Measurements from ENCODE around the gene SLC6A8.

The SLC6A8 gene

GRCh38 chrX:153642655-153643430, 44.9 kb upstream of the SLC6A8 start (continued):
- TF ChIP-seq ZNF394 (tag by site-specific recombination; IDR thresholded peaks at IDR 0.05; ENCODE audit: borderline replicate concordance) (no peak), ZNF560 (tag by site-specific recombination; IDR thresholded peaks at IDR 0.05; ENCODE audit: borderline replicate concordance) (no peak), WT1 (tag by site-specific recombination; IDR thresholded peaks at IDR 0.05) (no peak), ZNF155 (tag by site-specific recombination; IDR thresholded peaks at IDR 0.05) (no peak), GLIS1 (tag by site-specific recombination; IDR thresholded peaks at IDR 0.05) (peak; percentile 16; the same call in 1 of the 2 replicates), ZNF174 (tag by site-specific recombination; IDR thresholded peaks at IDR 0.05) (no peak), REST (tag by site-specific recombination; IDR thresholded peaks at IDR 0.05) (no peak), ZNF223 (tag by site-specific recombination; IDR thresholded peaks at IDR 0.05) (no peak), ZNF549 (tag by site-specific recombination; IDR thresholded peaks at IDR 0.05) (no peak), ZNF600 (tag by site-specific recombination; IDR thresholded peaks at IDR 0.05) (peak; percentile 67), ZNF26 (tag by site-specific recombination; IDR thresholded peaks at IDR 0.05) (no peak), ZSCAN18 (tag by site-specific recombination; IDR thresholded peaks at IDR 0.05) (no peak), ZNF660 (tag by site-specific recombination; IDR thresholded peaks at IDR 0.05) (no peak), ZNF146 (tag by site-specific recombination; IDR thresholded peaks at IDR 0.05) (0 out of 2 replicates have a peak, but pooled peaks have one; percentile 4), ZNF184 (tag by site-specific recombination; IDR thresholded peaks at IDR 0.05) (no peak), ZNF544 (tag by site-specific recombination; IDR thresholded peaks at IDR 0.05) (no peak), ZNF37A (tag by site-specific recombination; IDR thresholded peaks at IDR 0.05) (no peak), GLI4 (tag by site-specific recombination; IDR thresholded peaks at IDR 0.05) (0 out of 2 replicates have a peak, but pooled peaks have one; percentile 21), ZNF292 (tag by site-specific recombination; IDR thresholded peaks at IDR 0.05; ENCODE audit: borderline replicate concordance, low read depth) (no peak), ZNF221 (tag by site-specific recombination; IDR thresholded peaks at IDR 0.05; ENCODE audit: borderline replicate concordance) (no peak), ZNF510 (tag by site-specific recombination; IDR thresholded peaks at IDR 0.05; ENCODE audit: insufficient replicate concordance) (no peak), ZNF48 (tag by site-specific recombination; IDR thresholded peaks at IDR 0.05) (no peak), KLF7 (tag by site-specific recombination; IDR thresholded peaks at IDR 0.05; ENCODE audit: borderline replicate concordance) (0 out of 2 replicates have a peak, but pooled peaks have one; percentile 31), HIC1 (tag by site-specific recombination; IDR thresholded peaks at IDR 0.05) (peak; percentile 78), ZFHX2 (tag by site-specific recombination; conservative IDR thresholded peaks at IDR 0.05) (peak; percentile 88), ZNF473 (tag by site-specific recombination; IDR thresholded peaks at IDR 0.05) (0 out of 2 replicates have a peak, but pooled peaks have one; percentile 13), ZNF169 (tag by site-specific recombination; IDR thresholded peaks at IDR 0.05) (no peak), ZNF239 (tag by site-specific recombination; IDR thresholded peaks at IDR 0.05) (no peak), SCRT1 (tag by site-specific recombination; IDR thresholded peaks at IDR 0.05; ENCODE audit: borderline replicate concordance) (peak; percentile 75; the same call in 1 of the 2 replicates), GLIS2 (tag by site-specific recombination; IDR thresholded peaks at IDR 0.05) (peak; percentile 63; the same call in 1 of the 2 replicates), OSR2 (tag by site-specific recombination; IDR thresholded peaks at IDR 0.05) (no peak)
